WI38 (cell line): Measurements from ENCODE around the gene ARHGEF28.

Experiments used
- H3K4me3 ChIP-seq: 2 replicates; pipeline ENCODE4 v1.5.1; 2011; ENCODE audit warnings: low read depth, mild to moderate bottlenecking, control low read depth, low read length
- CTCF ChIP-seq: IDR thresholded peaks from 2 replicates; pipeline ENCODE4 v1.5.1; 2012; ENCODE audit warnings: low read depth, mild to moderate bottlenecking, control low read depth, low read length

The ARHGEF28 gene

GRCh38 chr5:73748510-73749400, 122.8 kb downstream of the ARHGEF28 start:
- TF ChIP-seq CTCF = no peak
- peak overlapping the region; percentile 37 for H3K4me3 ChIP-seq

- no peak overlapping the region for H3K4me3 ChIP-seq
- TF ChIP-seq CTCF = no peak
Measured at GRCh38 chr5:73749485-73750270, 123.7 kb downstream of the ARHGEF28 start.

- TF ChIP-seq CTCF = no peak
- no peak overlapping the region for H3K4me3 ChIP-seq
Measured at GRCh38 chr5:73751254-73751914, 125.4 kb downstream of the ARHGEF28 start.

- no peak for TF ChIP-seq CTCF
Measured at GRCh38 chr5:73754254-73754653, 128.3 kb downstream of the ARHGEF28 start.

GRCh38 chr5:73757416-73757815, 131.4 kb downstream of the ARHGEF28 start:
- no peak overlapping the region for H3K4me3 ChIP-seq
- TF ChIP-seq CTCF = no peak

More at GRCh38 chr5:73754254-73754653, 128.3 kb downstream of the ARHGEF28 start:
- H3K4me3 ChIP-seq = no peak overlapping the region

- no peak for TF ChIP-seq CTCF
- no peak overlapping the region for H3K4me3 ChIP-seq
Measured at GRCh38 chr5:73759771-73760170, 133.8 kb downstream of the ARHGEF28 start.
